Activated CD4-positive, alpha-beta T cell treated with anti-CD3 and anti-CD28 coated beads for 36 hours (primary cell): ENCODE measurements around the gene FABP3. TPM values are rescaled to one million over a fixed set of nuclear protein-coding genes. Genes with fewer than 3 reads are reported as not detected.

Source experiments
- ATAC-seq: fragments of 200-7000 bp; cut with Tn5 transposase; one replicate; pipeline ENCODE4 v1.10.0; 2021; ENCODE audit warnings: mild to moderate bottlenecking, moderate library complexity
- CTCF ChIA-PET: fragments of 350-600 bp; sonication (Branson Sonifier 250); formaldehyde crosslinking; loops from one replicate; lab custom pipeline; 2021; ENCODE audit warnings: antibody characterized with exemption; lab: Charles Lee
- POLR2A ChIA-PET: fragments of 350-600 bp; sonication (Branson Sonifier 250); formaldehyde crosslinking; loops from one replicate; lab custom pipeline; 2021; ENCODE audit warnings: antibody characterized with exemption, inconsistent platforms; lab: Charles Lee
- DNase-seq: peaks from one replicate; pipeline ENCODE4 v3.0.0-alpha.2; 2020
- H3K27ac Mint-ChIP-seq: one replicate; pipeline ENCODE4 v1.8.0; 2021; ENCODE audit warnings: mixed read lengths
- H3K27me3 Mint-ChIP-seq: one replicate; pipeline ENCODE4 v1.8.0; 2021; ENCODE audit warnings: mixed read lengths
- H3K36me3 Mint-ChIP-seq: one replicate; pipeline ENCODE4 v1.8.0; 2021; ENCODE audit warnings: low read depth, mixed read lengths
- H3K4me1 Mint-ChIP-seq: one replicate; pipeline ENCODE4 v1.8.0; 2021; ENCODE audit warnings: mixed read lengths
- H3K4me3 Mint-ChIP-seq: one replicate; pipeline ENCODE4 v1.8.0; 2021; ENCODE audit warnings: mild to moderate bottlenecking, moderate library complexity, mixed read lengths
- H3K9me3 Mint-ChIP-seq: one replicate; pipeline ENCODE4 v1.8.0; 2021; ENCODE audit warnings: low read depth, mixed read lengths
- intact Hi-C, 2 experiments: fragments of 100-400 bp; cut with DNase I in 1 of 2; cut with micrococcal nuclease in 1 of 2; formaldehyde crosslinking; loops; one replicate each; pipeline versions ENCODE4 v1.14.2 to v1.15.1; 2022 to 2024; cut with DNase I, micrococcal nuclease
- total RNA-seq, 2 experiments: library from RNA; stranded (reverse); gene quantifications; one replicate each; pipeline ENCODE4 v1.2.3, GENCODE V29; 2021

The FABP3 gene
- total RNA-seq, result not detected

GRCh38 chr1:31373056-31373896 lies at the start of gene FABP3:
FABP3 (minus strand) TSS chr1:31373076; CDS start chr1:31373014, 62 bp downstream.
- peak within 1 kb of the TSS; percentile 26 for H3K27ac Mint-ChIP-seq

GRCh38 chr1:31421371-31422040 lies 48.6 kb upstream of the FABP3 start:
- H3K36me3 Mint-ChIP-seq, result no peaks in the 10 kb centered on the region
- H3K27me3 Mint-ChIP-seq, result peaks cover 20% of the 10 kb centered on the region
- no peaks in the 10 kb centered on the region for H3K4me1 Mint-ChIP-seq
- CTCF ChIA-PET, result interaction anchor here (0.6 to 4.6 kb wide), 9 partner anchors 12 to 260 kb away, joined by 3 to 35 read pairs (median 3); partner anchors contain the start of genes SNRNP40 and ZCCHC17
- no peaks in the 10 kb centered on the region for H3K9me3 Mint-ChIP-seq
- intact Hi-C loops, result loop anchor here (1.0 to 2.0 kb wide), 4 partner anchors 27 to 237 kb away; no protein-coding TSS in a partner anchor
- DNase-seq (peak; percentile 27), ATAC-seq (no peak)
- no peak overlapping the region for H3K27ac Mint-ChIP-seq
- POLR2A ChIA-PET, result no interaction called here
- H3K4me3 Mint-ChIP-seq, result no peak overlapping the region

More at GRCh38 chr1:31373056-31373896, at the start of gene FABP3:
- H3K9me3 Mint-ChIP-seq, result no peaks in the 10 kb centered on the region
- H3K4me1 Mint-ChIP-seq, result peaks cover 13% of the 10 kb centered on the region
- ChIA-PET POLR2A (no interaction called here), CTCF (interaction anchor here (1.0 to 1.1 kb wide), 5 partner anchors 13 to 192 kb away, joined by 3 to 7 read pairs (median 4); no protein-coding TSS in a partner anchor)
- DNase-seq (peak; percentile 46), ATAC-seq (peak; percentile 47)
- peak within 1 kb of the TSS; percentile 51 for H3K4me3 Mint-ChIP-seq
- H3K27me3 Mint-ChIP-seq, result no peaks in the 10 kb centered on the region
- intact Hi-C loops, result no loop called here
- no peaks in the 10 kb centered on the region for H3K36me3 Mint-ChIP-seq

GRCh38 chr1:31420716-31421115 lies 47.8 kb upstream of the FABP3 start:
- DNase-seq, result no peak
- ChIA-PET CTCF (interaction anchor here (1.1 to 4.6 kb wide), 3 partner anchors 25 to 260 kb away, joined by 3 to 35 read pairs (median 11); no protein-coding TSS in a partner anchor), POLR2A (no interaction called here)
- Mint-ChIP-seq H3K36me3 (no peaks in the 10 kb centered on the region), H3K4me3 (no peak overlapping the region), H3K27ac (no peak overlapping the region), H3K27me3 (peaks cover 27% of the 10 kb centered on the region), H3K4me1 (no peaks in the 10 kb centered on the region), H3K9me3 (no peaks in the 10 kb centered on the region)
- intact Hi-C loops, result no loop called here
- no peak for ATAC-seq

GRCh38 chr1:31418626-31419323 lies 45.9 kb upstream of the FABP3 start:
- peak; percentile 46 for ATAC-seq
- Mint-ChIP-seq H3K4me3 (no peak overlapping the region), H3K27me3 (peaks cover 38% of the 10 kb centered on the region), H3K27ac (no peak overlapping the region), H3K9me3 (no peaks in the 10 kb centered on the region), H3K36me3 (no peaks in the 10 kb centered on the region), H3K4me1 (peaks cover 1% of the 10 kb centered on the region)
- DNase-seq, result no peak
- intact Hi-C loops, result loop anchor here in 1 of 2 experiments (10.0 kb wide), 1 partner anchor 704 kb away; no protein-coding TSS in a partner anchor
- ChIA-PET POLR2A (no interaction called here), CTCF (interaction anchor here (0.7 to 4.6 kb wide), 3 partner anchors 23 to 129 kb away, joined by 3 to 35 read pairs (median 3); no protein-coding TSS in a partner anchor)

GRCh38 chr1:31417148-31417547 lies 44.3 kb upstream of the FABP3 start:
- no peaks in the 10 kb centered on the region for H3K36me3 Mint-ChIP-seq
- ATAC-seq (no peak), DNase-seq (no peak)
- H3K27me3 Mint-ChIP-seq, result peaks cover 36% of the 10 kb centered on the region
- no peak overlapping the region for H3K4me3 Mint-ChIP-seq
- intact Hi-C loops, result loop anchor here in 1 of 2 experiments (10.0 kb wide), 1 partner anchor 702 kb away; no protein-coding TSS in a partner anchor
- peaks cover 8% of the 10 kb centered on the region for H3K4me1 Mint-ChIP-seq
- no peaks in the 10 kb centered on the region for H3K9me3 Mint-ChIP-seq
- CTCF ChIA-PET, result no interaction called here
- H3K27ac Mint-ChIP-seq, result no peak overlapping the region
- POLR2A ChIA-PET, result no interaction called here

- no peak overlapping the region for H3K4me3 Mint-ChIP-seq
- H3K36me3 Mint-ChIP-seq, result no peaks in the 10 kb centered on the region
- H3K9me3 Mint-ChIP-seq, result no peaks in the 10 kb centered on the region
- ATAC-seq, result no peak
- CTCF ChIA-PET, result interaction anchor here (0.6 kb wide), 1 partner anchor 125 kb away, joined by 4 read pairs; no protein-coding TSS in a partner anchor
- DNase-seq, result no peak
- H3K27ac Mint-ChIP-seq, result no peak overlapping the region
- intact Hi-C loops, result loop anchor here in 1 of 2 experiments (10.0 kb wide), 1 partner anchor 701 kb away; no protein-coding TSS in a partner anchor
- POLR2A ChIA-PET, result no interaction called here
- H3K27me3 Mint-ChIP-seq, result peaks cover 40% of the 10 kb centered on the region
- H3K4me1 Mint-ChIP-seq, result peaks cover 8% of the 10 kb centered on the region
These were observed 43.3 kb upstream of the FABP3 start for GRCh38 chr1:31416101-31416736.

- CTCF ChIA-PET, result interaction anchor here (0.6 kb wide), 1 partner anchor 124 kb away, joined by 4 read pairs; no protein-coding TSS in a partner anchor
- peaks cover 8% of the 10 kb centered on the region for H3K4me1 Mint-ChIP-seq
- peaks cover 46% of the 10 kb centered on the region for H3K27me3 Mint-ChIP-seq
- H3K27ac Mint-ChIP-seq, result no peak overlapping the region
- POLR2A ChIA-PET, result no interaction called here
- H3K9me3 Mint-ChIP-seq, result no peaks in the 10 kb centered on the region
- no peaks in the 10 kb centered on the region for H3K36me3 Mint-ChIP-seq
- intact Hi-C loops, result loop anchor here in 1 of 2 experiments (10.0 kb wide), 1 partner anchor 701 kb away; no protein-coding TSS in a partner anchor
- no peak for DNase-seq
- H3K4me3 Mint-ChIP-seq, result no peak overlapping the region
- ATAC-seq, result no peak
These were observed 42.8 kb upstream of the FABP3 start for GRCh38 chr1:31415658-31416057.

GRCh38 chr1:31414980-31415370 lies 42.1 kb upstream of the FABP3 start:
- Mint-ChIP-seq H3K27me3 (peaks cover 50% of the 10 kb centered on the region), H3K9me3 (no peaks in the 10 kb centered on the region), H3K36me3 (no peaks in the 10 kb centered on the region), H3K4me3 (no peak overlapping the region), H3K27ac (no peak overlapping the region), H3K4me1 (peaks cover 8% of the 10 kb centered on the region)
- ChIA-PET CTCF (no interaction called here), POLR2A (no interaction called here)
- intact Hi-C loops, result loop anchor here in 1 of 2 experiments (10.0 kb wide), 1 partner anchor 700 kb away; no protein-coding TSS in a partner anchor
- DNase-seq (no peak), ATAC-seq (no peak)

- intact Hi-C loops, result loop anchor here in 1 of 2 experiments (2.0 to 10.0 kb wide), 2 partner anchors 259 to 699 kb away; no protein-coding TSS in a partner anchor
- peaks cover 8% of the 10 kb centered on the region for H3K4me1 Mint-ChIP-seq
- no peak overlapping the region for H3K27ac Mint-ChIP-seq
- no peaks in the 10 kb centered on the region for H3K9me3 Mint-ChIP-seq
- ATAC-seq (peak; percentile 53), DNase-seq (peak; percentile 40)
- peaks cover 55% of the 10 kb centered on the region for H3K27me3 Mint-ChIP-seq
- CTCF ChIA-PET, result interaction anchor here (0.6 to 3.5 kb wide), 2 partner anchors 19 to 602 kb away, joined by 3 to 22 read pairs; no protein-coding TSS in a partner anchor
- peak overlapping the region; percentile 73 for H3K4me3 Mint-ChIP-seq
- no peaks in the 10 kb centered on the region for H3K36me3 Mint-ChIP-seq
- POLR2A ChIA-PET, result no interaction called here
These were observed 40.6 kb upstream of the FABP3 start for GRCh38 chr1:31413405-31414001.
